GM18508 (cell line): ENCODE results near the gene SNX3.

Source experiments
- ATAC-seq: cut with Tn5 transposase; IDR thresholded peaks from one replicate; pipeline ENCODE4 v1.9.1; 2021; ENCODE audit warnings: moderate number of reproducible peaks; ENCODE audit not compliant: insufficient read depth, unreplicated experiment

SNX3 gene

DNA sequence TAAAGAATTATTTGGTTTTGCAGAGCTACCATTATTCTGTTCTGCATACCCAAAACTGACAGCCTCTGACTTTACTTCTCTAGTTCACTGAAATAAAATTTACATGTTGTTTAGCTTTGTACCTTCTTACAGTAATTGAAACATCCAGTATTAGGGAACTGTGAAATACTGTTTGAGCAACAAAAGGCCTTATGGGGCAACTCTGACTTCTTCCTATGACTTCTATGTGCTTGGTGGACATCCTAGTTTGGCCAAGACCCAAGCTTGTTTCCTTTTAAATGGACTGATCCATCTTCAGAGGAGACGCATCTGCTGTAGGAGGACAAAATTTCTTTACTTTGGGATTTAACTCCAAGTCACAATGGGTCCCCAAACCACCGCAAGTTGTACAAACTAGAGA is 50.3 kb downstream of the SNX3 start:
- no peak for ATAC-seq

GRCh38 chr6:108209738-108210137 is 51.1 kb downstream of the SNX3 start:
- no peak for ATAC-seq

- no peak for ATAC-seq
These were observed 53.8 kb downstream of the SNX3 start for GRCh38 chr6:108207013-108207412.

DNA sequence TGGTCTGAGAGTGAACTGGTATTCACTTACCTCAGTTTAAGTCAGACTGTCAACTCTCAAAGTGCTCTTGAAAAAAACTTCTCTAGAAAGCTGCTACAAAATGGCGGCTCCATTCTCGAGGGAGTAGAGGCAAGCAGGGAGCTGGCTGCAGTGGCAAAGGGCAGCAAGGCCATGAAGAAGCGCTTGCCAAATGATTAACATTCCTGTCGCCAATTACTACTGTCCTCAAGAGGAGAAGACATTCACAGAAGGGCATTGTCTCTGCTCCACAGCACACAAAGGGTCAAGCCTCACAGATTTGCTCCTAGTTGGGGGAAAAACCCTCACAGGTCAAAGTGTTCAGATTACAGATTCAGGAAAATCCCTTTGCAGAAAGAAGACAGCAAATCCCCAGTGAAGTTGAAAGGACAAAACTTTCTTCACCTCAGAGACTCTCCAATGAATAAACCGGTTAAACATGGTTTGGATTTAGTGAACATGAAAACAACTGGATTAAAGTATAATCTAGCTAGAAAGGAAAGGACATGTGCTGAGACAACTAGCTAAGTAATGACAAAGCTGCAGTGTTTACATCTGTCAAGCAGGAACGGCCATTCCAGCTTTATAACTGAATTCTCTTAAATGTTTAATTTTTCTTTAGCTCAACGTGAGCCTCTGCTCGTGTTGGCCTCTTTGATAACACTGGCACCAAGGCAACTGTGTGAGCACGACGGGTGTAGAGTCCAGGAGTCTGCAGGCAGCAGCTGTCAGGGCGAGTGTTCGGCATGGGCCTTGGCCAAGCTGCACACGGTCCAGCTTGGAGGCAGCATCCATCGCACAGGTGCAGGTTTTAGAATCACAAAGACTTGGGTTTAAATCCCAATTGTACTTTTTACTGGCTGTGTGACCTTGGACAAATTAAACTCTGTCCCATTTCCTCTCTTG is 57.4 kb downstream of the SNX3 start:
- ATAC-seq: no peak

- no peak for ATAC-seq
These were observed 60.2 kb downstream of the SNX3 start for GRCh38 chr6:108200631-108201030.

DNA sequence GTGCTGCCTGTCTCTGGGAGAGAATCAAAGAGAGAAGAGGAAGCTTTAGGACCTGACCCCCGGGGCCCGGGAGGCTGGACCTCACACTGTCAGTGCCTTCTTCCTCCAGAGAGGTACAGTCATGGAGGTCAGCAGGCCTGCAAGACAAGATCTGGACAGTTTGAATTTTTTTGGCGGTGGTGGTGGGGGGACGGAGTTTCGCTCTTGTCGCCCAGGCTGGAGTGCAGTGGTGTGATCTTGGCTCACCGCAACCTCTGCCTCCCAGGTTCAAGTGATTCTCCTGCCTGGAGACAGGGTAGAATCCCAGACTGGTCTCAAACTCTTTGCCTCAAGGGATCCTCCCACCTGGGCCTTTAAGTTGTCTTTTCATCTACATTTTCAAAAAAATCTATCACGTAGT is 60.7 kb downstream of the SNX3 start:
- no peak for ATAC-seq

DNA sequence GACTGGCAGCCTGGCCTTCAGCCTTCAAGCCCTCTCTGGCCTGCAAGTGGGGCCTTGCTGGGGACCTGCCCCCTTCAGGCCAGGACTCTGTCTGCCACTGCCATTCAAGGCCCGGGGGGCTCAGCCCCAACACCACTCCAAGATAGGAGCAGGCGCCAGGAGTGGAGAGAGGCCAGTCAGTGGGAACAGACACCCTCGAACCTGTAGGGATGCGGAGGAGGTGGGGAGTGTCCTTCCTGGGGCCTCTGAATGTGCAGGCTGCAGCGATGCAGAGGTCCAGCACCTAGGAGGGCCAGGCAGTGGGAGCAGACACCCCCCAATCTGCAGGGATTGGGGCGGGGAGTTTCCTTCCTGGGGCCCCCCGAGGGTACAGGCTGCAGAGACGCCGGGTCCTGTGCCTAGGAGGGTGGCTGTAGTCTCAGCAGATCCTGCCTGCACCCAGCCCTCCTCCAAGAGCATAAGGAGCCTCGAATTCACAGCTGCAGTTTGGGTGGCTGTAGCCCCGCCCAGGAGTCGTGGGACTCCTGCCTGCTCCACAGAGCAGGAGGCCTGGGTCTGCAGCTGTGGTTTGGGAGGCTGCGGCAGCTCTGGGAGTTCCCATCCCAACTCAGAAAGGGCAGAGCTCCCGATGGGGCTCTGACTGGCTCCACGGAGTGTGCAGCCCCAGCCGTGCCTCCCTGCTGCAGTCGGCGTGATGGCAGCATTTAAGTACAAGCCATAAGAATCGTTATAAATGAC is 61.9 kb downstream of the SNX3 start:
- ATAC-seq: no peak

DNA sequence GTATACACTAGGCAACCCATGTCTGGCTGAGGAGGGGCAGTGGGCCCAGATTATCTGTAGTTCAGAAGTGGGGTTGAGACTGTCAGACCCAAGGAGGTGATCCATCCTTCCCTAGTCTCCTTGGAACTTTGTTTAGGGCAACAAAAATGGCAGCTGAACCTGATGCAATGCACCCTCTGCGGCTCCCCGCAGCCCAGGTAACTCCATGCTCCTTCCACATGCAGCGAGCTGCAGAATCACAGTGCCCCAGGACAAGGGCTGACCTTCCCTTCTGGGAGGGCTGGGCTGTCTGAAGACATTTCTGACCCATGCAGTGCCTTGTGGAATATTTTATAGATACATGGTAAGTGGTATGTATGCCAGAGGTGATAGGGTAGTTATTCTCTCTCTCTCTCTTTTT is 65.6 kb downstream of the SNX3 start:
- no peak for ATAC-seq

- no peak for ATAC-seq
These were observed 66.3 kb downstream of the SNX3 start for GRCh38 chr6:108194503-108194902.

- ATAC-seq: no peak
These were observed 67.0 kb downstream of the SNX3 start for GRCh38 chr6:108193835-108194234.

DNA sequence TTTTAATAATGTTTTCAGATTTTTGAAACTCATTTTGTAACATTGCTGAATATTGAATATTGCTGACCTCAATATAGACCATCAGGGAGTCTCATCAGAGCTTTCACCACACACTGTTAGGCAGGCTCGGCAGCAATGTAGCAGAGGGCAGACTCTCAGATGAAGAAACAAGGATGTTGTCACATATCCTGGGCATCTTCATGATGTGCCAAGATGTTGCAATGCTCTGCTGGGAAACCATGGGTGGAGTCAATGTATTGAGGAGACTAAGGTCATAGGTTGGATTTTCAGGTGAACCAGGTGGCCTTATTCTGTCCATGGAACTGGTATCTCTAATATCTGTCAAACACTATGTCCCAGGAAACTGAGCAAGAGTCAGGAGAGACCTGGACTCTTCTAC is 67.7 kb downstream of the SNX3 start:
- ATAC-seq: no peak

DNA sequence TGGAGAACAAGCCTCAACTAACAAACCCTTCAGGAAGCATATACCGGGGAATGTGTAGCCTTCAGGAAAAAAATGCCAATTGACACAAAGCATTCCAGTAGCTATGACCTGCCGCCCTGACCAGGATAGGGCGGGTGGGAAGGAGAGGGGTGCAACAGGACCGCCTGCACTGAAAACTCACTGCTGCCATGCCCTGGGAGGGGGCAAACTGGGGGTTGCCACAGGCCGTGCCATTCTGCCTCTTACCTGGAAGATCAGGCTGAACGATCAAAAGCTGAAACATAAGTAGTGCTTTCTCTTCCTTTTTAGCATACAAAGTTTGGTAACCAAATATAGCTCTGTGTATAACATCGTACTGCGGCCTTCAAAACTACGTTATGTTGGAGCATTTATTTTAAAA is 73.3 kb downstream of the SNX3 start:
- no peak for ATAC-seq

GRCh38 chr6:108186226-108186625 is 74.6 kb downstream of the SNX3 start:
- no peak for ATAC-seq

DNA sequence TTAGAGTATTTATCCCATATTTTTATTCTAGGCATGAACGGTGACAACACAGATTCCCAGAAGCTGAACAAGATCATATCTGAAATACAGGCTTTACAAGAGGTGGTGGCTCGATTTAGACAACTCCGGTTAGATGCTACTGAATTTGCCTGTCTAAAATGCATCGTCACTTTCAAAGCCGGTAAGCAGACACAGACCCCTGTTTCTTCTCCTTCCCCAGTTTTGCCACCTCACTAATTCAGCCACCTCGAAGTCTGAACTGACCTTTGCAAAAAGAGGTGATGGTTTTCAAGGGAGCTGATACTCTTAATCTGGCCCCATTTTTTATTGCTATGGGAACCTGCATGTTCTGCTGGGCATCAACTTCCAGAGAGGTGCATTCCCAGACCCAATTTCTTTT is 80.1 kb downstream of the SNX3 start:
- ATAC-seq: no peak

GRCh38 chr6:108180266-108180665 is 80.6 kb downstream of the SNX3 start:
- no peak for ATAC-seq

DNA sequence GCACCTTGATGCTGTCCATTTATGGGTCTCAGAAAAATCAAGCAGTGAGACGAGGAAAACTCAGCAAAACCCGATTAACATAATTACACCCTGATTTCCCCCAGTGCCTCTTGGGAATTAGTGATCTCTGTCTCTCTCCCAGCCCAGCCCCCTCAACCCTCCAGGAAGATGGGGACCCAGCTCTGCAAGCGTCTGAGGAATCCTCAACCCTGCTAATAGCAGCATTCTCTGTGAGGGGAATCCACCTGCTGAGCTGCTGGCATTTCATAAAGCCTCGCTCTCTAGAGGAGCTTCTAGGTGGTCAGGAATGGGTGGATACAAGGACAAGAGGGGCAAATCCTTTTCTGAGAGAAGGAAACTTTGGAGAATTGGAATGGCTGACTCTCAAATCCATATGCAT is 81.1 kb downstream of the SNX3 start:
- no peak for ATAC-seq

- no peak for ATAC-seq
These were observed 84.4 kb downstream of the SNX3 start for GRCh38 chr6:108176281-108177089.

- ATAC-seq: no peak
These were observed 85.1 kb downstream of the SNX3 start for GRCh38 chr6:108175592-108176279.

DNA sequence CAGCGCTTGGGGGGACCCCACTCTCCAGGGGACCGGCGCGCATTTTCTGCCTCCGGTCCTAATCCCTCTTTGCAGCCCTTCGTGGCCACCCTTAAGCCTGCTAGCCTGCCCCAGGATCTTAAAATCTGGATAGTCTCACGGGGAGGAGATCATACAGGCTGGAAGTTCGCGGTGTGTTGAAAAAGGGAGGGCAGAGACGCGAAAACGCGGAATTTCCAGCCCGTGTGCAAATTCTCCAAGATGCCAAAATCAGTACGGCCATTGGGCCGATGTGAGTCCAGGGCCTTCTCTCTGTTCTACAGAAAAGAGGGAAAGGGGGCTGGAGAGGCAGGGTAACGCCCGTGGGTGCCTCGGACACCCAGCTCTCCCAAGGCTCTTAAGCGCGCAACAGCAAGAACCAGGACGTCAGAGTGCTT is 85.7 kb downstream of the SNX3 start:
- ATAC-seq: no peak
